ENCODE results near the gene CNTNAP5.

CNTNAP5 gene

DNA sequence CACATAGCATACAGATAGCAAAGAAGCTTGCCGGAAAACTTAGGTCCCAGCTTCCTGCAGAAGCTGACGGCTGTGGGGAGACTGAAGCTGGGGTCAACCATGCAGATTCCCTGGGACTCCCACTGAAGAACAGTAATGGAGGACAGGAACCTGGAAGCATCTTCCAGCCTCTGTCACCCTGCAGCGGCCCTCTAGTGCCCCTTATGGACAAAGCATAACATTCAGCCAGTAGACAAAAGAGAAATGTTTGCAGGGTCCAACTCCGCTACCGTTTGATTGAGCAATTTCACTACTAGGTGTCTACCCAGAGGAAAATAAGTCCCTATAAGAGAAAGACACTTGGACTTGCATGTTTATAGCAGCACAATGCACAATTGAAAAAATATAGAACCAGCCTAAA lies 460.6 kb downstream of the CNTNAP5 start:
- DNase-seq: no peak

GRCh38 chr2:124489686-124490085 lies 464.6 kb downstream of the CNTNAP5 start:
- no peak for DNase-seq

DNA sequence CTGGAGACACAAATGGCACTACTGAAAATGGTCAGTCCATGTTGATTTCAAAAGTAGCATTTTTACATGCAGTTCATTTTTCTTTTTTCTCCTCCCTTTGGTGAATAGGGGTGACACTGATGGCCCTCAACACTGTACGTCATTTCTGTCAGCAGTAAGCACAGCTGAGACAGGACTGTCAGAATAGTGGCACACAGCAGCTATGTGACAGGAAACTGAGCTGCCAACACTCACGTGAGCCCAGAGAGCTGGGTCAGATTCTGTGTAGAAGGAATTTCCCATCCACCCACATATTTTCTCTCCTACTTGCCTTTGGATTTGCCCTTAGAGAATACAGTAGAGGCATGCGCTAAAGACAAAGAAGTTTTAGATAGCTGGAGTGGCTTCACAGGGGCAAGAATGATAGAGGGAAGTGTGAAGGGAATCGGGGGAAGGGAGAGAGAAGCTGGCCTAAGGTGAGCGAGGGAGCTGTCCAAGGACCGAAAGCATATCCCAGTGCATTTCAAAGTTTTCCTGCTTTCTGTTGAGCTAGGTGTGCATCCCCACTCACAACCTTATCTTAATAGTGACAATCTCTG lies 476.6 kb downstream of the CNTNAP5 start:
- DNase-seq: no peak

GRCh38 chr2:124514236-124514635 lies 489.1 kb downstream of the CNTNAP5 start:
- DNase-seq: no peak

DNA sequence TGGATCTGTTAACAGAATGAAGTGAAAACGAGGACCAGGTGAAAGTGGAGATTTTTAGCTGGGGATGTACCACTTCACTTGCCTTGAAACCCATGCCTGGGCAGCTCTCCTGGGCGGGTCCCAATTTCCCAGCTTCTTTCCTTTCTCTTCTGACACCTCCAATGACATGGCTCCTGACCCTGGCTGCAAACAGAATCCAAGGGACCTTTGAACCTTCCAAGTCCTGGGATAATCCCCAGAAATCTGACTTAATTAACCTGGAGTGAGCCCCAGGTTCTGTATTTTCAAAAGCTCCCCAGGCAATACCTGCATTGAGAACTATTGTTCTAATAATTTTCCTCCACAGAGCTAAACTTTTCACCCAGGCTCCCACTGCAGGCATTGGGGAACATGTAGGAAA lies 495.9 kb downstream of the CNTNAP5 start:
- no peak for DNase-seq

GRCh38 chr2:124523096-124523495 lies 498.0 kb downstream of the CNTNAP5 start:
- no peak for DNase-seq

GRCh38 chr2:124524155-124524915 lies 499.2 kb downstream of the CNTNAP5 start:
- no peak for DNase-seq

DNA sequence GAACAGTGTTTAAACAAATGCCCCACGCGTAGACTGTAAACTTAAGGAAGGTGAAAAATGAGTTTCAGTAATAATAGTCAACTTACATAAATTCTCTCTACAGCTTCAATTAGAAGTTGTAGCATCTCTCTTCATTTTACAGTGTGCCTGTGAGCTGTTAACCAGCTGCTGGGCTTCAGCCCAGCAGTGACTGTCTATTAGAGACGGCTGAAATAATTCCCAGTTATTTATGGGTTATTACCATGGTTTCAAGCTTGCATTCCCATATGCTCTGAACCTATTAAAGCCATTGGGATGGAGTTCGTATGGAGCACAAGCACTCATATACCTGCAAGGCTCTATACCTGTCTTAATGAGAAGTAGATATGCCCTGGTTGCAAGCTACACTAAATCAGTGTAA lies 501.1 kb downstream of the CNTNAP5 start:
- DNase-seq: no peak

- no peak for DNase-seq
Measured at GRCh38 chr2:124530203-124530602, 505.1 kb downstream of the CNTNAP5 start.

DNA sequence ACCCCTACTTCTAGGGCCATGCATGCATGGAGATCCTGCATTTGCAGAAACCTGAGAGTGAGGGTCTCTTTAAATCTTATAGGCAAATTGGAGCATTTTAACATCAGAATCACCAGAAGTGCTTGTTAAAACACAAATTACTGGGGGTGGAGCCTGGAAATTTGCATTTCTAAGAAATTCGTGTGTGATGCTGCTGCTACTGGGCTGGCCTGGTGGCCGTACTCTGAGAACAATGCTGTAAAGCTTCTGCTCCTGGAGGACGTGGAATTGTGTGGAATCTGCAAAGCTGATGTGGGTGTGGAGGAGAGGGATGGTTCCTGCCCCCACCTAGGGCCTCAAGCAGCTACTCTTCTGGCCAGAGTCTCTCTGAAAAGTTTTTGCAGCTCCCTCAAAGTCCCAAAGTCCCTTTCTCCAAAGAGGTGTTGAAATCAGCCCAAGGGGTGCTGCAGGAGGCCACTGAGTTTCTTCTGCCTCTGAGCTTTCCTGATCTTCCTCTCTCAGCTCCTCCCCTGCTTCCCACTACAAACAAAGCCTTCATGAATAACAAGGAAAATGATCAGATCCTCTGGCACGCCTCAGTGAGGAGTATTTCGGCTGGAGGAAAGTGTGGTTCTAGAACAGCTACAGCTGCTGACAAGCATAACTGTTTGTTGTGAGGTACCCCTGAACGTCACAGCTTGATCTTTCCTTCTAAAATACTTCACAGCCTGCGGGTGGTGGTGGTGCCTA lies 508.3 kb downstream of the CNTNAP5 start:
- DNase-seq: no peak

DNA sequence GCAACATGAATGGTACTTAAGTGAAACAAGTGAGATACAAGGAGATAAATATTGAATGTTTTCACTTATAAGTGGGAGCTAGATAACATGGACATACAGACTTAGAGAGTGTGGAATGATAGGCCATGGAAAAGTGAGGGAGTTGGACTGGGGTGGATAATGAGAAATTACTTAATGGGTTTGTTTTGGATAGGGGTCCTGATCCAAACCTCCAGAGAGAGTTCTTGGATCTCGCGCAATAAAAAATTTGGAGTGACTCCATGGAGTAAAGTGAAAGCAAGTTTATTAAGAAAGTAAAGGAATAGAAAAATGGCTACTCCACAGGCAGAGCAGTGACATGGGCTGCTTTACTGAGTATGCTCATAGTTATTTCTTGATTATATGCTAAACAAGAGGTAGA lies 508.9 kb downstream of the CNTNAP5 start:
- DNase-seq: no peak

DNA sequence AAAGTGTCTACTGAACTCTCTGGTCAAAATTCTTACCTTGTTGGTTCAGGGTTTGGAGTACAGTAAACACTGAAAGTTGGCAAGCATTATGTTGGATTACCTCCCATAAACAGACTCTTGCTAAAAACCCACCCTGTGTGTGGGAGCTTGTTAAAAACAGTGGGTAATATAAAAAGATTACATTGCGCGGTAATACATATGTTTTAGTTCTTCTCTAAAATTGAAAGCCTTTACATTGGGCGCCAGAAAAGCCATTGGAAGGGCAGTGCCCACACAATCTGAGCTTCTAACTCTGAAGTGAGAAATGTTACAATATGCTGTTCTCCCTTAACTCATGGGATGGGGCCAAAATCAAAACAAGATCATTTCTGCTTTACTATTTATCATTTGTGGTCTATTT lies 510.7 kb downstream of the CNTNAP5 start:
- DNase-seq: no peak

- no peak for DNase-seq
Measured at GRCh38 chr2:124536591-124536990, 511.5 kb downstream of the CNTNAP5 start.

GRCh38 chr2:124538549-124538948 lies 513.5 kb downstream of the CNTNAP5 start:
- no peak for DNase-seq

- DNase-seq: no peak
Measured at GRCh38 chr2:124540805-124541204, 515.7 kb downstream of the CNTNAP5 start.

DNA sequence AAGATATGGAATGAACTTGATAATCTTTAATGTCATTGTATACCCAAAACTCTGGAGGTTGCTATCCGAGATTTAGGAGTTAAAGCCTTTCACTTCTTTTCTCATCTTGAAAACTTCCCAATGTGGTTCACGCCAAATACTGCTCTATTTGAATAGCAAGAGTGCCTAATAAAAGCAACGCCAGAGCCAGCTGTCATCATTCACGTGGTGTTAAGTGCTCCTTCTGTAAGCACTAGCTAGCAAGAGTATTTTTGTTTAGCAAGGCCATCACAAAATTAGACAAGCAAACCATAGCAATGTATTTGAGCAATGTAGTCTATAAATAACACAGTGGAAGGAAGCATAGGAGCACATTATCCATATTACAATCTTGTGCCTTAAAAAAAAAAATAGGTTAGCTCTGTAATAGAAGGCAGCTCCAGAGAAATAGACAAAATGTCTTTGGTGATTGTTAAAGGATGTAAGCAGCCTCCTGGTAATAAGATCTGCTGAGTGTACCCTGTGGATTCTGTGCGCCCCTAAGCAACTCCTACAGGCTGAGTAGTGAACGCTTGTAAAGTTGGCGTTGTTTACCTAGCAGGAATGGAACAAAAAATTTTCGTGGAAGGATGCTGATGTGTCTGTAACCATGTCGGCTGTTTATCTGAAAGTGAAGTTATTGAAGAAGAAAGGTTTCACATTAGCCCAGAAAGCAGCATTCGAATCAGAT lies 518.0 kb downstream of the CNTNAP5 start:
- no peak for DNase-seq

GRCh38 chr2:124547700-124548099 lies 522.6 kb downstream of the CNTNAP5 start:
- DNase-seq: no peak

DNA sequence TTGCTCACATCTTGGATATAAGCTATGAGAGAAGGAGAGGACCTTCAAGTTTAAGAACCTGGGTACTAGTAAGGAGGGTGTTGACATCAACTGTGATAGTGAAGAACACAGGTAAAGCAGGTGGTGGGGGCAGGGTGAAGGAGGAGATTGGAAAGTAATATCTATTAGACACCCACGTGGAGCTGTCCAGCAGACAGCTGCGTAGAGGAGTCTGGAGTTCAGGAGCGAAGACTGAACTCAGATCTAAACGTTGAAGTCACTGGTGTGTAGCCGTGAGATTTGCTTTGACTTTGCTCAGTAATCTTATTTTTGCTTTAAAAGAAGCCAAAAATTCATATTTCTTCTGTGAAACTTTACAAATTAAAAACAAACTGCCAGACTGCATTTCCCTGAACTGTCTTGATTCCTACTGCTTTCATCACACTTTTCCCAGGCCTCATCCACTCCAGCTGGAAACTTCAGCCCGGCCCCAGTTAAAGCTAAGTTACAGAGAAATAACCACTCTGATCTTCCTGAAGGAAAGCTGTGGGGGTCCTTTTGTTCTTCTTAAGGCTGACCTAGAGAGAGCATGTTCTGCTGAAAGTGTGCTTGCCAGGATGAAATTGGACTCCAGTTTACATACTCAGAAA lies 533.3 kb downstream of the CNTNAP5 start:
- DNase-seq: no peak

DNA sequence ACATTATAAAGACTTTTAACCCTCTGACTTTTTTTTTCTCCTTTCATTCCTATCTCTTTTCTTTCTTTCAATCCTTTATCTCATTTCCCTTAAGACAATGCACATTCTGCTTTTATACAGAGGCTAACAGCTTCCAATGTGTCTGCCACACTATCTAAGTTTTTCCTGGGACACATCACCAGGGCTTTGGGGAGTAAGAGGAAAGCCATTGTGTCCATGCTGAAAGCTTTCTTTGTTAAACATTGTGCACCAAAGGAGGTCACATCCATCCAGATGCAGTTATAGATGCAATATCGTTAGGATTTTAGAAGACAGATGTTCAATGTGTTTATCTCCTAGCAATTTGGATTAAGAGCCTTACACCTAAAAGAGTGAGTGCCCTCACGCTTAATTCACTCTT lies 534.1 kb downstream of the CNTNAP5 start:
- DNase-seq: no peak

DNA sequence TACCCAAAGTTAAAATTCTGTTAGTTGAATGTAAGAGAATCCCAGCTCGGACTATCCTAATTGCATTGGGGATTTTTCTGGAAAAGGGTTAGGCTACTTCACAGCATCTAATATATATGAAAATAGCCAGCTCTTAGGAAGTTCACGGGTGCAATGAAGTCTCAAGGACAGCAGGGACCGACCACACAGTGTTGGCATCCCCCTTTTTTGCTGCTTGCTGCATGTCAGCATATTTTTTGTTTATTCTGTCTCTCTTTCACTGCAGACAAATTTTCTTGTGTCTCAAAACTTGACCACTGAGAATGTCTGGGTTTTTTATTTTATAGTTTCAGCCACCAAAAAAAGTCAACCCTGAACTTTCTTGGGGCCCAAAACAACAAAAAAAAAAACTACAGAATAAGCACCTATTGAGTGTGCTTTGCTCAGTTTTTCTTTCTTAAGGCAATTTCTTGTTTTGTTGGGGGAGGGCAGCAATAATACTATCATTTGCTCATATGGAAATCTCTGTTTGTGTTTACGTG lies 535.6 kb downstream of the CNTNAP5 start:
- DNase-seq: no peak

GRCh38 chr2:124561486-124561885 lies 536.4 kb downstream of the CNTNAP5 start:
- no peak for DNase-seq

DNA sequence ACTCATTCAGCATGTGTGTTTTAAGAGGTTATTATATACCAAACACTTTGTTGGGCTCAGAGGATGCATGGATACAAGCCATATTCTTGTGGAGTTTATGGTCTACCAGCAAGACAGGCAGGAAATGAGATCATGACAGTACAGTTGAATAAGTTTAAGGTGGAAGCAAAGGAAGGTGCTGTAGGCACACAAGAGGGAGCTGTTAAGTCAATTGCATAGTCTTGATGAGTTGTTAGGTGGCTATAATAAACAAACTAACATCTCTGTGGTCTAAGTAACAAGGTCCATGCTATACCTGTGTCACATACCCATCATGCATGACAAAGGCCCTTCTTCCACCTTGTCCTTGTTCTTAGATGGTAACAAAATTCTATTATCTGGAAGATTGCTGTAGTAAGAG lies 538.3 kb downstream of the CNTNAP5 start:
- DNase-seq: no peak

GRCh38 chr2:124566518-124566970 lies 541.5 kb downstream of the CNTNAP5 start:
- no peak for DNase-seq

Data from CD4-positive, alpha-beta T cell treated with Interleukin-6 for 4 hours (primary cell).